Stimulated activated naive CD8-positive, alpha-beta T cell treated with anti-CD3 and anti-CD28 coated beads, Interleukin-15, Interleukin-2, amounts not matched to agents 100 ng/mL and 50 ng/mL, for 24 hours (primary cell): ENCODE data around the gene ERC1.

Source experiments
- H3K27ac Mint-ChIP-seq: one replicate; pipeline ENCODE4 v1.8.0; 2021; ENCODE audit warnings: mild to moderate bottlenecking, mixed read lengths
- H3K27me3 Mint-ChIP-seq: one replicate; pipeline ENCODE4 v1.8.0; 2021; ENCODE audit warnings: mixed read lengths
- H3K36me3 Mint-ChIP-seq: one replicate; pipeline ENCODE4 v1.8.0; 2021; ENCODE audit warnings: low read depth, mixed read lengths
- H3K4me1 Mint-ChIP-seq: one replicate; pipeline ENCODE4 v1.8.0; 2021; ENCODE audit warnings: low read depth, mixed read lengths
- H3K4me3 Mint-ChIP-seq: one replicate; pipeline ENCODE4 v1.8.0; 2021; ENCODE audit warnings: mild to moderate bottlenecking, mixed read lengths
- H3K9me3 Mint-ChIP-seq: one replicate; pipeline ENCODE4 v1.8.0; 2021; ENCODE audit warnings: mixed read lengths

ERC1 gene

GRCh38 chr12:1377681-1378080 lies 386.7 kb downstream of the ERC1 start:
- no peaks in the 10 kb centered on the region for H3K4me1 Mint-ChIP-seq
- H3K9me3 Mint-ChIP-seq: no peaks in the 10 kb centered on the region
- no peak overlapping the region for H3K4me3 Mint-ChIP-seq
- H3K27ac Mint-ChIP-seq: no peak overlapping the region
- no peaks in the 10 kb centered on the region for H3K27me3 Mint-ChIP-seq
- peaks cover 17% of the 10 kb centered on the region for H3K36me3 Mint-ChIP-seq

- no peaks in the 10 kb centered on the region for H3K9me3 Mint-ChIP-seq
- H3K27ac Mint-ChIP-seq: no peak overlapping the region
- no peaks in the 10 kb centered on the region for H3K4me1 Mint-ChIP-seq
- no peaks in the 10 kb centered on the region for H3K27me3 Mint-ChIP-seq
- no peak overlapping the region for H3K4me3 Mint-ChIP-seq
- H3K36me3 Mint-ChIP-seq: peaks cover 13% of the 10 kb centered on the region
Measured at GRCh38 chr12:1380171-1380851, 389.3 kb downstream of the ERC1 start.

GRCh38 chr12:1382151-1382550 lies 391.1 kb downstream of the ERC1 start:
- H3K36me3 Mint-ChIP-seq: peaks cover 6% of the 10 kb centered on the region
- no peak overlapping the region for H3K4me3 Mint-ChIP-seq
- no peaks in the 10 kb centered on the region for H3K9me3 Mint-ChIP-seq
- H3K27ac Mint-ChIP-seq: no peak overlapping the region
- H3K27me3 Mint-ChIP-seq: no peaks in the 10 kb centered on the region
- H3K4me1 Mint-ChIP-seq: no peaks in the 10 kb centered on the region

GRCh38 chr12:1382826-1383225 lies 391.8 kb downstream of the ERC1 start:
- no peak overlapping the region for H3K4me3 Mint-ChIP-seq
- H3K9me3 Mint-ChIP-seq: no peaks in the 10 kb centered on the region
- H3K27ac Mint-ChIP-seq: no peak overlapping the region
- H3K4me1 Mint-ChIP-seq: no peaks in the 10 kb centered on the region
- peaks cover 13% of the 10 kb centered on the region for H3K36me3 Mint-ChIP-seq
- no peaks in the 10 kb centered on the region for H3K27me3 Mint-ChIP-seq

- H3K9me3 Mint-ChIP-seq: peaks cover under 1% of the 10 kb centered on the region
- H3K4me1 Mint-ChIP-seq: no peaks in the 10 kb centered on the region
- H3K4me3 Mint-ChIP-seq: no peak overlapping the region
- peaks cover 18% of the 10 kb centered on the region for H3K36me3 Mint-ChIP-seq
- H3K27ac Mint-ChIP-seq: no peak overlapping the region
- H3K27me3 Mint-ChIP-seq: no peaks in the 10 kb centered on the region
Measured at GRCh38 chr12:1383758-1384157, 392.7 kb downstream of the ERC1 start.

- no peak overlapping the region for H3K27ac Mint-ChIP-seq
- peaks cover 25% of the 10 kb centered on the region for H3K36me3 Mint-ChIP-seq
- no peaks in the 10 kb centered on the region for H3K4me1 Mint-ChIP-seq
- H3K9me3 Mint-ChIP-seq: peaks cover 4% of the 10 kb centered on the region
- no peaks in the 10 kb centered on the region for H3K27me3 Mint-ChIP-seq
- H3K4me3 Mint-ChIP-seq: no peak overlapping the region
Measured at GRCh38 chr12:1384910-1385309, 393.9 kb downstream of the ERC1 start.

GRCh38 chr12:1391722-1392121 lies 400.7 kb downstream of the ERC1 start:
- H3K4me1 Mint-ChIP-seq: no peaks in the 10 kb centered on the region
- H3K27me3 Mint-ChIP-seq: no peaks in the 10 kb centered on the region
- H3K4me3 Mint-ChIP-seq: no peak overlapping the region
- H3K36me3 Mint-ChIP-seq: peaks cover 42% of the 10 kb centered on the region
- peaks cover 13% of the 10 kb centered on the region for H3K9me3 Mint-ChIP-seq
- H3K27ac Mint-ChIP-seq: no peak overlapping the region

- H3K27me3 Mint-ChIP-seq: no peaks in the 10 kb centered on the region
- H3K4me3 Mint-ChIP-seq: no peak overlapping the region
- H3K36me3 Mint-ChIP-seq: peaks cover 20% of the 10 kb centered on the region
- H3K9me3 Mint-ChIP-seq: peaks cover 9% of the 10 kb centered on the region
- no peak overlapping the region for H3K27ac Mint-ChIP-seq
- H3K4me1 Mint-ChIP-seq: no peaks in the 10 kb centered on the region
Measured at GRCh38 chr12:1395421-1395955, 404.5 kb downstream of the ERC1 start.

GRCh38 chr12:1398673-1399072 lies 407.6 kb downstream of the ERC1 start:
- Mint-ChIP-seq H3K27ac (no peak overlapping the region), H3K27me3 (no peaks in the 10 kb centered on the region), H3K4me1 (no peaks in the 10 kb centered on the region), H3K9me3 (no peaks in the 10 kb centered on the region), H3K4me3 (no peak overlapping the region), H3K36me3 (peaks cover 4% of the 10 kb centered on the region)

- Mint-ChIP-seq H3K27me3 (no peaks in the 10 kb centered on the region), H3K27ac (no peak overlapping the region), H3K4me3 (no peak overlapping the region), H3K9me3 (no peaks in the 10 kb centered on the region), H3K36me3 (no peaks in the 10 kb centered on the region), H3K4me1 (no peaks in the 10 kb centered on the region)
Measured at GRCh38 chr12:1401891-1402290, 410.9 kb downstream of the ERC1 start.

- Mint-ChIP-seq H3K9me3 (no peaks in the 10 kb centered on the region), H3K4me1 (no peaks in the 10 kb centered on the region), H3K4me3 (no peak overlapping the region), H3K36me3 (no peaks in the 10 kb centered on the region), H3K27ac (no peak overlapping the region), H3K27me3 (no peaks in the 10 kb centered on the region)
Measured at GRCh38 chr12:1403417-1403816, 412.4 kb downstream of the ERC1 start.

- no peaks in the 10 kb centered on the region for H3K27me3 Mint-ChIP-seq
- peaks cover 15% of the 10 kb centered on the region for H3K36me3 Mint-ChIP-seq
- no peaks in the 10 kb centered on the region for H3K4me1 Mint-ChIP-seq
- no peak overlapping the region for H3K27ac Mint-ChIP-seq
- no peaks in the 10 kb centered on the region for H3K9me3 Mint-ChIP-seq
- H3K4me3 Mint-ChIP-seq: no peak overlapping the region
Measured at GRCh38 chr12:1405619-1406018, 414.6 kb downstream of the ERC1 start.

GRCh38 chr12:1410794-1411193 lies 419.8 kb downstream of the ERC1 start:
- Mint-ChIP-seq H3K36me3 (peaks cover 34% of the 10 kb centered on the region), H3K4me1 (no peaks in the 10 kb centered on the region), H3K27ac (no peak overlapping the region), H3K9me3 (no peaks in the 10 kb centered on the region), H3K27me3 (no peaks in the 10 kb centered on the region), H3K4me3 (no peak overlapping the region)

- Mint-ChIP-seq H3K36me3 (peaks cover 42% of the 10 kb centered on the region), H3K27ac (no peak overlapping the region), H3K27me3 (no peaks in the 10 kb centered on the region)
Measured at GRCh38 chr12:1413930-1414329, 422.9 kb downstream of the ERC1 start.

GRCh38 chr12:1418144-1418543 lies 427.1 kb downstream of the ERC1 start:
- no peak overlapping the region for H3K4me3 Mint-ChIP-seq
- H3K9me3 Mint-ChIP-seq: peaks cover 6% of the 10 kb centered on the region
- H3K4me1 Mint-ChIP-seq: peaks cover 9% of the 10 kb centered on the region
- no peak overlapping the region for H3K27ac Mint-ChIP-seq
- no peaks in the 10 kb centered on the region for H3K27me3 Mint-ChIP-seq
- peaks cover 49% of the 10 kb centered on the region for H3K36me3 Mint-ChIP-seq

More at GRCh38 chr12:1413930-1414329, 422.9 kb downstream of the ERC1 start:
- Mint-ChIP-seq H3K9me3 (no peaks in the 10 kb centered on the region), H3K4me3 (no peak overlapping the region), H3K4me1 (no peaks in the 10 kb centered on the region)

- H3K4me1 Mint-ChIP-seq: peaks cover 14% of the 10 kb centered on the region
- H3K36me3 Mint-ChIP-seq: peaks cover 42% of the 10 kb centered on the region
Measured at GRCh38 chr12:1419849-1420371, 428.9 kb downstream of the ERC1 start.

More at GRCh38 chr12:1419849-1420371, 428.9 kb downstream of the ERC1 start:
- H3K27ac Mint-ChIP-seq: no peak overlapping the region
- peaks cover 6% of the 10 kb centered on the region for H3K9me3 Mint-ChIP-seq
- H3K4me3 Mint-ChIP-seq: no peak overlapping the region
- no peaks in the 10 kb centered on the region for H3K27me3 Mint-ChIP-seq
